H54 (cell line): ENCODE results near the gene PTPRK.
A peak's percentile ranks its signal among the peaks of the same experiment; 100 is the strongest.
"Not testable (repeated sequence)": the region's sequence is repeated elsewhere in the genome, so short reads cannot be mapped to it uniquely, and the experiment has no call there.

Source experiments
- DNase-seq: peaks from one replicate; pipeline ENCODE4 v3.0.0; 2011; ENCODE audit warnings: low spot score, mixed read lengths; ENCODE audit not compliant: insufficient read length
- FAIRE-seq: peaks from 3 replicates; lab custom pipeline; 2011; peaks lifted over from hg19 to GRCh38; lab: Jason Lieb, UNC
- POLR2A ChIP-seq: IDR thresholded peaks from 2 replicates; pipeline ENCODE4 v1.6.1; 2011; ENCODE audit warnings: low read depth, mild to moderate bottlenecking, low read length

Gene PTPRK

DNA sequence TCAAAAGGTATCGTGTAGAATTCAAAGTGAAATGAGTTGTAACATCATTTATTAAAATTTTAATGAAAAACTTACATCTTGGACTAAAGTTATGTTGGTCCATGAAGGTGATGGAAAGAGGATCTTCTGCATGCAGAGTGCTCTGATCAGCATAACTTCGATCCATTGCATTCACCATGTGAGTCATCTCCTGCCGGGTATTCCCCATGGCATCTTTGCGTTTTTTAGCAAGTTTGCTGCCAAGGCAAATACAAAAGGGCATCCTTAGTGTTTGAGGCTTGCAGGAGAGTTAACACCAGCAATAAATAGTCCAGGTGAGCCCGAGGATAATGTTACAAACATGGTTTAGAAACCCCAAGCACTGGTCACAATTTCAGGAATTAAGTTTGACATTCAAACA lies 515.4 kb downstream of the PTPRK start:
- TF ChIP-seq POLR2A, result no peak
- FAIRE-seq (peak; percentile 71), DNase-seq (no peak)

DNA sequence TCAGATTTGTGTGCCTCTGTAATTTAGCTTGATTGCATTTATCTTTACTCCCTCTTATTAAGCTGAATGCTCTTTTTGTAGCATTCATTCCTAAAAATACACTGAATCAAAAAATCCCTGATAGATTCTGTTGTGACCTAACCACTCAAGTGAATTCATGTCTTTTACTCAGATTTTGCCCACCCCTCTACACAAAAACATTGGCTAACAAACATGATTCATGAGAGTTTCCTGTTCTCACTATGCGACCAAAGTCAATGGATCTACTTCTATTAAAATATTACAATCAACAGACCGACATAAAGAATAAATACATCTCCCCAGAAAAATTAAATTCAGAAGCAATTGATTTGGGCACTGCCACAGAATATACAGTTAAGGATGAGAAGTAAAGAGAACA lies 520.0 kb downstream of the PTPRK start:
- FAIRE-seq, result no peak
- DNase-seq, result no peak
- TF ChIP-seq POLR2A, result no peak

DNA sequence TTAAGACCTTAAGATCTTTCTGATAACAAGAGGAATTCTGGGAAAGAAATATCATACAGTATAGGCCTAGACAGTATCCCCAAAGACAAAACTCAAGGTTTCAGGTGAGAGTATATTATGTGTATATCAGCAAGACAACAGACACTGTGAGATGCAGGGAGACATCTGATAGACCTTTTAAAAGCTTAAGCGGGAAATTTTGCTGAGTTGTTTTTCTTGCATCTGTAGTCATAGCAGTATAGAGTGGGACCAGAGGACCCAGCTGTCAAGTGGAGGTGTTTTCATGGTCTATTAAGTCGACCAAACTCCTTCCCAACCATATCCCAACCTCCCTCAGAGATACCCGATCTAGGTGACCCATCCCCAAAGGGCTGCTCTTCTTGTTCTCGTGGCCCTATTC lies 521.4 kb downstream of the PTPRK start:
- no peak for TF ChIP-seq POLR2A
- DNase-seq (no peak), FAIRE-seq (no peak)

DNA sequence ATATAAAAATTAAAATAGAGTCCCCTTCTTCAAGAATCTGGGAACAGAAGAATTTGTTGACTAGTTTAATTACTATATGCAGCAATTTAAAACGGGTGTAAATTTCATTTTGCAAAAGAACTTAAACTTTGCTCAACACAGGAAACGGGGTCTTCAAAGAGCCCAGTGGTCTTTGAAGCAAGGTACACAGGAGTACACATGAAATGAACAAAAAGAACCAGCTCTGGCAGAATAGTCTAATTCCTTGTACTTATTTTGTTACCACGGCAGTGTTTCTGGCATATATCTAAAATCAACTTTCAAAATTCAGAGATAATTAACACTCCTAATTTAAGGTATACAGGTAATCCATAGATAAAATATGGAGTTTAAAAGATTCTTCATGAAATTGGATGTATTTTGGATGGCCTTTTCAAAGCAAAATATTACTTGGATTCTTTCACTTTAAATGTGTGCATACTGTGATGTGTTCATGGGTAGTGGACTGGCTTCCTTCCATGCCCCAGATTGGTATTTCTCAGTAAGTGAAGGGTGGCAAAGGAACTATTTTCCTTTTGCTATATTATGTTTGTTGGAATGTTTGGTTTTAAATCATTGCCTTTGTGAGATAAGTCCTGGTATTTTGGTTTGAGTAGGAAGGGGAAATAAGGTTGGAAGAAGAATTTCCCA lies 522.8 kb downstream of the PTPRK start:
- DNase-seq (no peak), FAIRE-seq (no peak)
- no peak for TF ChIP-seq POLR2A

DNA sequence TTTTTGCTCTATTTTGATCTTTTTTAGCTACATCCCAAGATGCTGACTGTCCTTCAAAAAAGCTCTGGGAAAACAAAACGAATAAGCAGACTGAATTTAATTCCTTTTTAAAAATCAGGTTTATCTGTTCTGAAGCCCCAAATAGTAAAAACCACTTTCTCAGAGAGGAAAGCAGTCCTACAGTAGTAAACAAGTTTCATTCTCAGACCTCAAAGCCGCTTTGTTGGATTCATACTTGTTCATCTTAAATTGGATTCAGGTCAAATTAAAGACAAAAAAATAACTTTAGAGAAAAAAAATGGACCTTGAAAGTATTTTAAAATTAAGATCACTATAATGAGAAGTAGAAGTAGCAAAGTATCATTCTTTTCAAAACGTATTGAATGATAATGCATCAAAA lies 523.5 kb downstream of the PTPRK start:
- TF ChIP-seq POLR2A, result no peak
- DNase-seq (no peak), FAIRE-seq (no peak)

DNA sequence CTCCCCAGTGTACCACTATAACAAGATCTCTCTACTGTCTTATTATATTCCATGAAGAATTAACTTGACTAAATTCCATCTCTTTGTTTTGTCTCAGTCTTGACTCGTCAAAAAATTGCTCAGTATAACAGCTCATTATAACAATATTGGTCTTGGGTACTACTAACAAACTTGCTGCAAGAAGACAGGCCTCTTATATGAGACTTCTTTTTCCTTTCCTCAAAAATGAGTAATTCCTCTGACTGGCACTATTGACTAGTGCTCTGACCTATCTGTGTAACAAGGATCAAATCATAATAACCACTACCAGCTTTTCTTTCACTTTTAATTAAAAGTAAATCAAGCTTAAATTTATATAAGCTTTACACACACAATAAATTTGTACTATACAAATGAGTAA lies 528.3 kb downstream of the PTPRK start:
- TF ChIP-seq POLR2A, result no peak
- DNase-seq, result no peak
- FAIRE-seq, result no peak

DNA sequence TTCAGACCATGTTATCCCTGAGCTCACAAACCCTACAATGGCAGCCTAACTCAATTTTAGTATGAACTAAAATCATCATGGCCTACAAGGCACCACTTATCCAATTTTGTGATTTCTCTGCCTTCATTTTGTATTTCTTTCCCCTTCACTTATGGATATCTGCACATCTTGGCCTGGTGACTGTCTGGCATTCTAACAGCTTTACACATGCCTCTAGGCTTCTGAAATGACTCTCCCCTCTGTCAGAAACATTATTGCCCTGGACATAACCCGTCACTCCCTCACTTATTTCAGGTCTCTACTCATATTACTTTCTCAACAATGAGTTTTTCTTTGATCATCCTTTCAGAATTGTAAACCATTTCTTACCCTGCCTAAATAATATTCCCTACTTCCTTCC lies 530.3 kb downstream of the PTPRK start:
- DNase-seq, result no peak
- TF ChIP-seq POLR2A, result no peak

DNA sequence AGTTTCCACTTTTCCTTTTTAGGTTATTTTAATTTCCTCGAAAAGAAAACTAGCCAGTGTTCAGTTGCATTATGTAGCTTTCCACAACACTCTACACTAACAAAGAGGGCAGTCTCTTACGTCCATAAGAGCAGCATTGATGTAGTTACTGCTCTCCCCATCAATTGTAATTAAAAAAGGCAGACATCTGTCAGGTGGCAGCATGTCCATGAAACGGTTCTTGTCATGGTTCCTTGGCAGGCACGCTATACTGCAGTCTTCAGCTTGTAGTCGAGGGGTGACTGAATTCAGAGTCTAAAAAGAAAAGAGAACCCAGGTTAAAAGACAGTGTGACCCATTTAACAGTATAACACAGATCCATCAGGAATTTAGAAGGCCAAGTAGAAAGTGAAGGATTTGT lies 539.4 kb downstream of the PTPRK start:
- FAIRE-seq, result no peak
- no peak for DNase-seq
- TF ChIP-seq POLR2A, result no peak

More for the DNA sequence above, 530.3 kb downstream of the PTPRK start:
- FAIRE-seq, result no peak

DNA sequence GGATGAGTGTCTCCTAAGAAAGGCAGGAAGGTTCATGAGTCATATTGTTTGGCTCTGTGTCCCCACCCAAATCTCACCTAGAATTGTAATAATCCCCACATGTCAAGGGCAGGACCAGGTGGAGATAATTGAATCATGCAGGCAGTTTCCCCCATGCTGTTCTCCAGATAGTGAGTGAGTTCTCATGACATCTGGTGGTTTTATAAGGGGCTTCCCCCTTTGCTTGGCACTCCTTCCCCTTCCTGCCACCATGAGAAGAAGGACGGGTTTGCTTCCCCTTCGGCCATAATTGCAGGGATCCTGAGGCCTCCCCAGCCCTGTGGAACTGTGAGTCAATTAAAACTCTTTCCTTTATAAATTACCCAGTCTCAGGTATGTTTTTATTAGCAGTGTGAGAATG lies 542.2 kb downstream of the PTPRK start:
- not testable (repeated sequence) for FAIRE-seq, DNase-seq

DNA sequence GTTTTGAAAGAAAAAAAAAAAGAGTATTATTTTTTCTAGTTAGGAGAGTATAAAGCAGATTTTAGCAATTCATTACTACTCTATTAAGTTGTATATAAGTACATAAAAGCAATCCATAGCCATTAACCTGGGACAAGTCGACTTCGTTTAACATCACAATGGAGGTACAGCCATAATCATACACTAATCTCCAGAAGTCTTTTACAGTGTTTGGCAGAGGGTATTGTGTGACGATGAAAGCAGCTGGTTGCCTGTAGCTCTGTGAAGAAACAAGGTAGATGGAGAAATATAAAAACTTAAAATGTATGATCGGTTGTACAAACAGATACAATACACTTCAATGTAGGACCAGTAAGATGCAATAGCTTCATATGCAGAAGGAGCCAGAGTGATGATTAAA lies 543.6 kb downstream of the PTPRK start:
- no peak for TF ChIP-seq POLR2A
- DNase-seq, result no peak
- FAIRE-seq, result no peak

DNA sequence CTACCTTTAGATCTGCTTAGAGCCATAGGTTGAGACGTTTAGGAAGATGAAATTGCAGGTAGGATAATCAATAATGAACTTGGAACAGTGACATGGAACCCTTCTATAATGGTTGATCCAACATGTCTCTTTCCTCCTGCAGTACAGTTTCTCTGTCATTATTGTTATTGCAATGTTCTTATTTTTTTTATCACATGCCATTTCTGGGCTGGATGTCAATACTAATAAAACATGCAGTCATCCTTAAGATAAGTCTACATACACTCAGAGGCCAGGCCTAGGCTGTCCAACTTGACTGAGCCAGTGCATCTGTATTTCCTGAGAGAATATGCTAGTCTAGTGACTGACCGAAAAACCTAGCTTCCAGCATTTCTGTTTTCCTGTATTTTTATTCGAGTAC lies 544.3 kb downstream of the PTPRK start:
- no peak for TF ChIP-seq POLR2A
- FAIRE-seq (no peak), DNase-seq (no peak)

DNA sequence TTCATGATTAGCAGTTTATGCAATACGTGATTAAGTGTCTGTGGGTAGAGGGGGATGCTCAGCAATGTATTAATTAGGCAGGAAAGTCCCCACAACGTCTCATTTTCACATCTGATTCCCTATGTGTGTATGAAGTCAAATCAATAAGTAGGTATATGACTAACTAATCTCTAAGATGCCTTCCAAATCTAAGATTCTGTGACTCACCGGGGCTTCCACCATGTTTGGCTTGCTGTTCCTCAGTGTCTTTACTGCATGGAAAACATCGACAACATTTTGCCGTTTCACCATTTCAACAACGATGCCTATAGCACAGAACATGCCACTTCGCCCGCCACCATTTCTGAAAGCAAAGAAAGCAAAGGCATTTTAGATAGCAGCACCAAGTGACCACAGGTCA lies 547.6 kb downstream of the PTPRK start:
- TF ChIP-seq POLR2A, result no peak
- FAIRE-seq (no peak), DNase-seq (no peak)

DNA sequence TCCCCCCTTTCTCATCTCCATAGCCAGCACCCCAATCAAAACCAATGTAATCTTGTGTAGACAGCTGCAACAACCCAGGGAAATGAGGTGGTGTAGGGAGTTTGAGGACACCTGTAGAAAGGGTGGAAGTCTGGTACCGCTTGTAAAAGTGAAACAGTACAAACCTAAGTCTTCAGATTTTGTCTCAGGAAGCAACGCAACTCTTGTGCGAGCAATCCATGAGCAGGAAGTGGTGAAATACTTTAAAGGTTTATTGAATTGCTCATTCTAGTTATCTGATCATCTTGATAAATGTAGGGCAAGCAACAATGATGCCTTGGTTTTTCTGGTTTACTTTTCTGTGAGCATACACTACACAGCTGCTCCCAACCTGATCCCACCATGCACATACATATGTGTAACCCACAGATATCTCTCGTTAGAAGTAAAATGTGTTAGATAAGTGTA lies 548.4 kb downstream of the PTPRK start:
- no peak for TF ChIP-seq POLR2A
- DNase-seq, result peak; percentile 5
- peak; percentile 93 for FAIRE-seq

DNA sequence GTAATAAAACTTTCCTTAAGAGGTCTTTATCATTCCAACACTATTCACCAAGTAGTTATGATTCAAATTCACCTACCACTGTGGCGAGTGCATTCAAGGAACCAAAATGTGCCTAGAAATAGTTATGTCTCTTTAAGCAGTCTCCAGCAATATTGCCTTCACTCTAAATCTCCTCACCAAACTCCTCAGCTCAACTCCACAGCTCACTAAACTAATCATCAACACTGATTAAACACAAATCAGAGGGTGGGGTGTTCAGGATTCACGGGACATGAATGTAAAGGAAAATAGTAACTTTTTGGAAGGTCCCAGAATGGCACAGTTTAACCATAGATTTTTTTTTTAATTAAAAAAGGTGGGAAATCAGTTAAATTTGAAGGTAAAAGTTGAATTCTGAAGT lies 549.0 kb downstream of the PTPRK start:
- no peak for TF ChIP-seq POLR2A
- FAIRE-seq (no peak), DNase-seq (no peak)

DNA sequence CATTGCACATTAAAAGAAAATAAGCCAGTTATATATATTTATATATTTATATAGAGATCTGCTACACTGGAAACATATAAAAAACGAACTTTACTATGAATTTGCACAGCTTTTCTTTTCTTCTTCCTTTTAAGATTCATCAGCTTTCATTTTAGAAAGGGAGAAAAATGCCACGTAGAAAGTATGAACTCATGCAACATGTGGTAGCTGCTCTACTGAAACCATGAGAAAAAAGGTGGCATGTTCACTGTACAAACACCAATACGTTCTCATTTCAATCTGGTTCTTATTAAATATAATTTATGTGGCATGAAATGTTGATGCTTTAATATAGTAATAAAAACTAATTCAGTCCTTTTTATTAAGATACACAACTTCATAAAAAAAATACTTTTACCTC lies 550.7 kb downstream of the PTPRK start:
- no peak for TF ChIP-seq POLR2A
- DNase-seq, result no peak
- FAIRE-seq, result no peak
